GM12892 (cell line): Measurements from ENCODE around the gene PP2D1.
"Not testable (repeated sequence)": the region's sequence is repeated elsewhere in the genome, so short reads cannot be mapped to it uniquely, and the experiment has no call there.

Experiments
- DNase-seq: peaks from one replicate; pipeline ENCODE4 v3.0.0; 2011; ENCODE audit not compliant: insufficient read length
- FAIRE-seq: peaks from 2 replicates; lab custom pipeline; 2011; peaks lifted over from hg19 to GRCh38; lab: Jason Lieb, UNC
- POLR2A ChIP-seq: IDR thresholded peaks from 2 replicates; pipeline ENCODE4 v1.6.1; 2011; ENCODE audit warnings: low read depth, low read length, control low read depth
- POLR2AphosphoS5 ChIP-seq: IDR thresholded peaks from 2 replicates; pipeline ENCODE4 v1.6.1; 2011; ENCODE audit warnings: low read depth, low read length, control low read depth
- TAF1 ChIP-seq: IDR thresholded peaks from 2 replicates; pipeline ENCODE4 v1.6.1; 2011; ENCODE audit warnings: low read depth, mild to moderate bottlenecking, control low read depth, low read length, borderline replicate concordance

The PP2D1 gene

GRCh38 chr3:20037255-20037996 lies 25.4 kb upstream of the PP2D1 start:
- DNase-seq = no peak
- TF ChIP-seq TAF1 (no peak), POLR2AphosphoS5 (no peak), POLR2A (no peak)
- no peak for FAIRE-seq

- TF ChIP-seq POLR2AphosphoS5 = no peak
- no peak for FAIRE-seq
- DNase-seq = no peak
Measured at GRCh38 chr3:20035019-20035418, 23.0 kb upstream of the PP2D1 start.

- not testable (repeated sequence) for DNase-seq, FAIRE-seq
Measured at GRCh38 chr3:20031939-20032338, 19.9 kb upstream of the PP2D1 start.

GRCh38 chr3:20028905-20029331 lies 16.9 kb upstream of the PP2D1 start:
- no peak for TF ChIP-seq POLR2AphosphoS5
- no peak for TF ChIP-seq POLR2A
- TF ChIP-seq TAF1 = no peak
- FAIRE-seq (no peak), DNase-seq (no peak)

GRCh38 chr3:20027136-20027535 lies 15.1 kb upstream of the PP2D1 start:
- no peak for TF ChIP-seq POLR2A
- TF ChIP-seq POLR2AphosphoS5 = no peak
- no peak for TF ChIP-seq TAF1

GRCh38 chr3:20023623-20024405 lies 11.8 kb upstream of the PP2D1 start:
- DNase-seq (no peak), FAIRE-seq (no peak)
- no peak for TF ChIP-seq TAF1
- no peak for TF ChIP-seq POLR2AphosphoS5
- TF ChIP-seq POLR2A = no peak

More at GRCh38 chr3:20027136-20027535, 15.1 kb upstream of the PP2D1 start:
- DNase-seq (no peak), FAIRE-seq (no peak)

GRCh38 chr3:20022954-20023622 lies 11.0 kb upstream of the PP2D1 start:
- TF ChIP-seq TAF1 (no peak), POLR2A (no peak), POLR2AphosphoS5 (no peak)
- DNase-seq (no peak), FAIRE-seq (no peak)

- DNase-seq, FAIRE-seq: not testable (repeated sequence)
Measured at GRCh38 chr3:20016076-20016475, 4.0 kb upstream of the PP2D1 start.

GRCh38 chr3:20015525-20015924 lies 3.5 kb upstream of the PP2D1 start:
- no peak for TF ChIP-seq POLR2A
- no peak for TF ChIP-seq POLR2AphosphoS5
- no peak for TF ChIP-seq TAF1
- FAIRE-seq = no peak

GRCh38 chr3:20013396-20013795 lies 1.3 kb upstream of the PP2D1 start:
- DNase-seq (no peak), FAIRE-seq (no peak)
- TF ChIP-seq POLR2AphosphoS5 (no peak), POLR2A (no peak), TAF1 (no peak)

More at GRCh38 chr3:20015525-20015924, 3.5 kb upstream of the PP2D1 start:
- no peak for DNase-seq

GRCh38 chr3:20008646-20009045 lies 3.4 kb downstream of the PP2D1 start:
- DNase-seq (no peak), FAIRE-seq (no peak)
- TF ChIP-seq TAF1 (no peak), POLR2A (no peak), POLR2AphosphoS5 (no peak)

- DNase-seq (no peak), FAIRE-seq (no peak)
- TF ChIP-seq POLR2AphosphoS5 (no peak), TAF1 (no peak), POLR2A (no peak)
Measured at GRCh38 chr3:20007960-20008359, 4.1 kb downstream of the PP2D1 start.
